Transverse colon (tissue), 4 donors: ENCODE results near the gene TOMM34. TPM values are rescaled to one million over a fixed set of nuclear protein-coding genes. Genes with fewer than 3 reads are reported as not detected.

ENCODE experiments used
- DNase-seq: peaks from one replicate; pipeline ENCODE4 v3.0.0-alpha.2; 2019
- H3K27ac ChIP-seq, 4 donors: fragments of 200-600 bp; sonication (generic); 2 replicates each; pipeline ENCODE4 v1.5.1; 2016 to 2018; ENCODE audit warnings: inconsistent platforms in 4 of 4
- H3K27me3 ChIP-seq: fragments of 200-600 bp; sonication (generic); 2 replicates; pipeline ENCODE4 v1.5.1; 2017; ENCODE audit warnings: inconsistent platforms
- H3K36me3 ChIP-seq, 4 donors: fragments of 200-600 bp; sonication (generic); 2 replicates each; pipeline ENCODE4 v1.5.1; 2017 to 2019; ENCODE audit warnings: inconsistent platforms in 4 of 4
- H3K4me1 ChIP-seq, 4 donors: fragments of 200-600 bp; sonication (generic); 2 replicates each; pipeline ENCODE4 v1.5.1; 2017 to 2020; ENCODE audit warnings: inconsistent platforms in 4 of 4
- H3K4me3 ChIP-seq, 4 donors: fragments of 200-600 bp; sonication (generic); 1 replicate in 1 of 4; 2 replicates in 3 of 4; pipeline versions ENCODE4 v1.5.1 to v1.6.1; 2017 to 2019; ENCODE audit warnings: inconsistent platforms in 4 of 4
- H3K9me3 ChIP-seq, 2 donors: fragments of 200-600 bp; sonication (generic); 2 replicates each; pipeline ENCODE4 v1.5.1; 2017 to 2019; ENCODE audit warnings: inconsistent platforms in 2 of 2
- EP300 ChIP-seq: sonication (generic); formaldehyde crosslinking; IDR thresholded peaks from one replicate; pipeline ENCODE4 v1.6.1; 2017; ENCODE audit warnings: antibody characterized with exemption, low read depth
- POLR2A ChIP-seq: fragments of 450-650 bp; IDR thresholded peaks from one replicate; pipeline ENCODE4 v1.6.1; 2016; ENCODE audit warnings: antibody characterized with exemption, mild to moderate bottlenecking, moderate library complexity
- POLR2AphosphoS5 ChIP-seq, 3 donors: sonication (generic); formaldehyde crosslinking; IDR thresholded peaks; one replicate each; pipeline ENCODE4 v1.6.1; 2016; ENCODE audit warnings: antibody characterized with exemption in 3 of 3
- WGBS, 2 donors: methylation state at CpG; one replicate each; pipeline ENCODE4 v1.1.5; 2018; ENCODE audit warnings: low coverage in 1 of 2; 5-methylcytosine and 5-hydroxymethylcytosine counted together
- in situ Hi-C, 4 donors: fragments of 200-750 bp; cut with MboI; loops; one replicate each; pipeline versions ENCODE4 v1.15.0 to v1.15.1; 2017; ENCODE audit warnings: low sequenced_read_pairs in 3 of 4, low pct_ligation_motif_present in 1 of 4, low pct_unique_long_range_greater_than_20kb in 1 of 4
- intact Hi-C: fragments of 100-400 bp; cut with DNase I; formaldehyde crosslinking; loops from one replicate; pipeline ENCODE4 v1.15.1; 2023; ENCODE audit warnings: low total_unique reads
- total RNA-seq, 4 donors: library from RNA; depleted of rRNA; stranded (reverse); fragments of >200 nt; gene quantifications; one replicate each; pipeline ENCODE4 v1.1.0, GENCODE V29; 2016
- TF ChIP-seq, protein P1 (sequence below), 5 experiments: fragments of 200-600 bp in 3 of 5; fragments of 450-650 bp in 2 of 5; sonication (generic) in 3 of 5; IDR thresholded peaks; 1 replicate in 2 of 5; 2 replicates in 3 of 5; pipeline ENCODE4 v1.5.1; 2016 to 2017; ENCODE audit warnings: antibody characterized with exemption in 5 of 5, inconsistent platforms in 3 of 5, mild to moderate bottlenecking in 2 of 5, moderate library complexity in 1 of 5

The TOMM34 gene
- total RNA-seq, 4 donors from 2014 or later, result 1.2 to 14.8 (median 9.4) TPM

DNA sequence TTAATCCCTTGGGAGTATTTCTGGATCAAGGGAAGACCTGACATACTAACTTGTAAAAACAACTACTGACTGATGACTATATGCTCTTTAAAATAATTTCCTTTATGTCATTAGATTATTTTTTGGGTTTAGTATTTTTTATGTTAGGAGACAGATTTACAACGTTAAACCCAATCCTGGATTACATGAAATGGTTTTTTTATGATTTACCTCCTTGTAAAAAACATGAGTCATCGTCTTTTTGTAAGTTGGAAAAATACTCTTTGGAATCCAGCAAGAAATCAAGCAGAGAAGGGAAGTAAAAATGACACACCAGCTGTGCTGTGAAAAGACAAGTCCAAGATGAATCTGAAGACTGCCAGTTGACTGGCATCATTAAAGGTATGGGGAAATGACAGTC lies 12.9 kb upstream of the TOMM34 start:
- peak overlapping the region in 3 of 4 donors; percentile 1 to 54 (median 4) for H3K27ac ChIP-seq
- DNase-seq, result no peak

DNA sequence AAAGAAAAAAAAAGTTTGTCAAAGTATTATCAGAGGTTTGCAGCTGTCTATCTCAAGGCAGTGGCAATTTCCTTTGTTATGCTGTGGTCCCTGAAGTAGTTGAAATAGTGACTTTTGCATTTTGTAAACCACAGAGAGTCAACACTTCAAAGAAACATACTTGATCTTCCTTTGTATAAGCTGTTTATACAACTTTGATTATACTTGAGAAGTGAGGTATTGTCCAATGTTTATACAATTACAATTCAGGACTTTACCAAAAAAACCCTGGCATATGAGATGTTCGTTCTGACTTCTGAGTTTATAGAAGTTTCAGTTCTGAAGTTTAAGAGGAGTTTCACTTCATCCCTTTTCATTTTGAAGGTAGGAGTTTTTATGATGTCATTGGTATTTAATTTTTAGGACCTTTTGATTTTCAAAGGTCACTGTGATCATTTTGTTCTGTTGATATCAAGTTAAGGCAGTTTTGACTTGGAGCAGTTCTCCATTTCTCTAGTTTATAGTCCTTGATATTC lies 10.1 kb upstream of the TOMM34 start:
- WGBS, 2 donors, result 17 to 28% methylated on average over 1 of the region's 1 CpG
- Histone ChIP-seq H3K27ac (peak overlapping the region; percentile 32 to 94 (median 72)), H3K27me3 (no peaks in the 10 kb centered on the region), H3K4me1 (peaks cover 0 to 63% (median 24%) of the 10 kb centered on the region in 4 donors), H3K36me3 (peaks cover 0 to 19% (median 9%) of the 10 kb centered on the region in 4 donors), H3K4me3 (no peak overlapping the region), H3K9me3 (no peaks in the 10 kb centered on the region)
- DNase-seq, result no peak
- TF ChIP-seq POLR2AphosphoS5 (IDR thresholded peaks at IDR 0.05) (no peak), POLR2A (no peak)
- TF ChIP-seq, protein P1, sequence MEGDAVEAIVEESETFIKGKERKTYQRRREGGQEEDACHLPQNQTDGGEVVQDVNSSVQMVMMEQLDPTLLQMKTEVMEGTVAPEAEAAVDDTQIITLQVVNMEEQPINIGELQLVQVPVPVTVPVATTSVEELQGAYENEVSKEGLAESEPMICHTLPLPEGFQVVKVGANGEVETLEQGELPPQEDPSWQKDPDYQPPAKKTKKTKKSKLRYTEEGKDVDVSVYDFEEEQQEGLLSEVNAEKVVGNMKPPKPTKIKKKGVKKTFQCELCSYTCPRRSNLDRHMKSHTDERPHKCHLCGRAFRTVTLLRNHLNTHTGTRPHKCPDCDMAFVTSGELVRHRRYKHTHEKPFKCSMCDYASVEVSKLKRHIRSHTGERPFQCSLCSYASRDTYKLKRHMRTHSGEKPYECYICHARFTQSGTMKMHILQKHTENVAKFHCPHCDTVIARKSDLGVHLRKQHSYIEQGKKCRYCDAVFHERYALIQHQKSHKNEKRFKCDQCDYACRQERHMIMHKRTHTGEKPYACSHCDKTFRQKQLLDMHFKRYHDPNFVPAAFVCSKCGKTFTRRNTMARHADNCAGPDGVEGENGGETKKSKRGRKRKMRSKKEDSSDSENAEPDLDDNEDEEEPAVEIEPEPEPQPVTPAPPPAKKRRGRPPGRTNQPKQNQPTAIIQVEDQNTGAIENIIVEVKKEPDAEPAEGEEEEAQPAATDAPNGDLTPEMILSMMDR (IDR thresholded peaks at IDR 0.05), result no peak
- in situ Hi-C loops, result no loop called here
- intact Hi-C loops, result no loop called here

More for the DNA sequence above, 12.9 kb upstream of the TOMM34 start:
- no peak for TF ChIP-seq POLR2A
- TF ChIP-seq, protein P1 (IDR thresholded peaks at IDR 0.05), result no peak
- TF ChIP-seq EP300, result no peak
- no peak for TF ChIP-seq POLR2AphosphoS5 (IDR thresholded peaks at IDR 0.05)
- Histone ChIP-seq H3K36me3 (peaks cover 0 to 25% (median 12%) of the 10 kb centered on the region in 4 donors), H3K4me3 (no peak overlapping the region), H3K9me3 (no peaks in the 10 kb centered on the region), H3K27me3 (no peaks in the 10 kb centered on the region), H3K4me1 (peaks cover 0 to 42% (median 7%) of the 10 kb centered on the region in 4 donors)
- intact Hi-C loops, result no loop called here
- in situ Hi-C loops, result no loop called here
- 52 to 68% methylated on average over 2 of the region's 2 CpGs for WGBS, 2 donors

DNA sequence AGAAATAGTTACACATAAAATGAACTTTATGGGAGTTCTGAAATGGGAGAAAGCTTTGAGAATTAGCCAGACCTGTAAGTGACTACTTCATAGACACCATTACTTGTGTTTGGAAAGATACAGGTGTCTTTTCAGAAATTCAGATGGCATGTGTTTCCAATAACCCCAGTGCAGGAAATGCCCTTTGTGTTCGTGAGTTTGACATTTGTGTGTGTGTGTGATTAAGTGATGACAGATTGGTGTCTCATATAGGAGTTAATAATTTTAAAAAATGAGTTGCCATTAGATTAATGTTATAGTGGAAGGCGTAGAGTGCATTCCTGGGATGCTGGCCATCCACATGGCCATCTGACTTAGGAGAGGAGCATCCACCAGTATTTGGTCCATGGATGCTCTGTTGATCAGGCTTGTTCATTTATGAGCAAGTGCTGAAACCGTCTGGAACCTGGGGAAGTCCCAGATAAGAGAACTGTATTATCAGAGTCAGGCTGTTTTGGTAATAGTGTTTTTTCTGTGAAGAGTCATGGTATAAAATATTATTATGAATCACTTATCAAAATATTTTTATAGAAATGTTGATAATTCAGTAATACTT lies 9.2 kb upstream of the TOMM34 start:
- Histone ChIP-seq H3K36me3 (peaks cover 0 to 10% (median 5%) of the 10 kb centered on the region in 4 donors), H3K4me3 (peak overlapping the region in 1 of 4 donors; percentile 76), H3K27ac (peak overlapping the region; percentile 32 to 94 (median 72)), H3K4me1 (peaks cover 0 to 63% (median 24%) of the 10 kb centered on the region in 4 donors), H3K27me3 (no peaks in the 10 kb centered on the region), H3K9me3 (no peaks in the 10 kb centered on the region)
- in situ Hi-C loops (no loop called here), intact Hi-C loops (no loop called here)
- WGBS, 2 donors, result 48 to 54% methylated on average over 3 of the region's 3 CpGs
- DNase-seq, result no peak
- TF ChIP-seq EP300 (no peak), POLR2AphosphoS5 (IDR thresholded peaks at IDR 0.05) (no peak), POLR2A (no peak)
- TF ChIP-seq, protein P1 (IDR thresholded peaks at IDR 0.05), result no peak

DNA sequence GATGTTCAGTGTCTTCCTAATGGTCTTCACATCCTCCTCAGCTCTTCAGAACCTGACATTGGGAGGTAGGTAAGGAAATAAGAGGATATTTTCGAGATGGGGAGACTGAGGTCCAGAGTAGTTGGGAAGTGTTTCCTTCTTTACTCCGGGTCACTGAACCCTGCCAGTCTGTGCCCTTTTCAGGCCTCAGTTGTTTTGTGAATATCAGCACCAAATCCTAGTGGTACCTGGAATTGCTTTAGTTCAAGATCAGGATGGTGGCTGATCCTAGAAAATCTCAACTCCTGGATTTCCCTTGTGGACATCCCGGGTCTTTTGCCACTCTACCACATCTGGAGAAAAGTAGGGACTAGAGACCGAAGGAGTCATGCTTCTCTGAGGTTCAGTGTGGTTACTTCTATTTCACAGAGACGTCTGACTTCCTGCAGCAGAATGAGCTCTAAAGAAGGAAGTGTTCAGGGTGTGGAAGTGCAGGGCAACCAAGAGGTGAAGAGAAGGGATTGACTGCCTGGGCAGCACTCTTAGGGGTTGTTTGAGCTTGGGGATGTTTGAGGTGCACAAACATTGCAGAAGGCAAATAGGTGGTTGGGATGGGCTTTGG lies 7.1 kb upstream of the TOMM34 start:
- no peaks in the 10 kb centered on the region for H3K36me3 ChIP-seq
- H3K4me3 ChIP-seq, result peak overlapping the region; percentile 70 to 97 (median 80)
- intact Hi-C loops (no loop called here), in situ Hi-C loops (no loop called here)
- WGBS, 2 donors, result 8 to 19% methylated on average over 4 to 5 of the region's 5 CpGs
- H3K4me1 ChIP-seq, result peaks cover 0 to 50% (median 20%) of the 10 kb centered on the region in 4 donors
- H3K27me3 ChIP-seq, result no peaks in the 10 kb centered on the region
- peak overlapping the region; percentile 90 to 94 (median 92) for H3K27ac ChIP-seq
- peak; percentile 40 for DNase-seq
- TF ChIP-seq EP300 (no peak), POLR2AphosphoS5 (IDR thresholded peaks at IDR 0.05) (peak; percentile 55 to 84 (median 78)), POLR2A (peak; percentile 72)
- TF ChIP-seq, protein P1 (IDR thresholded peaks at IDR 0.05), result no peak
- H3K9me3 ChIP-seq, result no peaks in the 10 kb centered on the region
